NB4 (cell line): ENCODE results near the gene ZNF506.
"Not testable (repeated sequence)": the region's sequence is repeated elsewhere in the genome, so short reads cannot be mapped to it uniquely, and the experiment has no call there.

Experiments
- DNase-seq: peaks from one replicate; pipeline ENCODE4 v3.0.0; 2010; ENCODE audit warnings: low read depth
- H3K4me3 ChIP-seq: one replicate; pipeline ENCODE4 v1.5.1; 2011; ENCODE audit warnings: mild to moderate bottlenecking, low read depth, low read length, moderate library complexity
- CTCF ChIP-seq: IDR thresholded peaks from one replicate; pipeline ENCODE4 v1.5.1; 2012; ENCODE audit warnings: low read depth, low read length
- MYC ChIP-seq: IDR thresholded peaks from 2 replicates; pipeline ENCODE4 v1.6.1; 2011; ENCODE audit warnings: low read depth, low read length
- POLR2A ChIP-seq: IDR thresholded peaks from 2 replicates; pipeline ENCODE4 v1.6.1; 2011; ENCODE audit warnings: mild to moderate bottlenecking; ENCODE audit not compliant: insufficient read length; ENCODE audit errors: extremely low read depth
- TF ChIP-seq, protein P1 (sequence below): IDR thresholded peaks from 2 replicates; pipeline ENCODE4 v1.6.1; 2011; ENCODE audit warnings: low read depth, low read length

The ZNF506 gene

DNA sequence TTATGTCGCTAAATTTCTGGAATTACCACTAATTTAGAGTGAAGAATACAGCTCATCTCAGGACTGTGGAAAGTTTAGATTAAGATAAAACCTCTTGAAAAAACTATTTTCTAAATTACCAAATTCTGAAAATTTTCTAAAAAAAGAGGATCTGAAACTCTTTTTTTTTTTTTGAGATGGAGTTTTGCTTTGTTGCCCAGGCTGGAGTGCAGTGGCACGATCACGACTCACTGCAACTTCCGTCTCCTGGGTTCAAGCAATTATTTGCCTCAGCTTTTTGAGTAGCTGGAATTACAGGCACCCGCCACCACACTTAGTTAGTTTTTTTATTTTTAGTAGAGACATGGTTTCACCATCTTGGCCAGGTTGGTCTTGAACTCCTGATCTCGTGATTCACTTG, 27.5 kb upstream of the ZNF506 start:
- no peak overlapping the region for H3K4me3 ChIP-seq

DNA sequence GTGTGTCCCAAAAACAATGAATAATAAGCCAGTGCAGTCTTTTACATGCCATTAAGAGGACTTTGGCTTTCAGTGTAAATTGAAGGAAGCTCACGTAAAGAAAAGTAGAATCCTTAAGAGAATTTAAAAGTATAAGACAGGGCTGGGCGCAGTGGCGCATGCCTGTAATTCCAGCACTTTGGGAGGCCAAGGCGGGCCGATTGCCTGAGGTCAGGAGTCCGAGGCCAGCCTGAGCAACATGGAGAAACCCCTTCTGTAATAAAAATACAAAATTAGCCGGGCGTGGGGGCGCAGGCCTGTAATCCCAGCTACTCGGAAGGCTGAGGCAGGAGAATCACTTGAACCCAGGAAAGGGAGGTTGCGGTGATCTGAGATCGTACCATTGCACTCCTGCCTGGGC, 26.2 kb upstream of the ZNF506 start:
- DNase-seq, result no peak

More for the DNA sequence above, 27.5 kb upstream of the ZNF506 start:
- TF ChIP-seq, protein P1, sequence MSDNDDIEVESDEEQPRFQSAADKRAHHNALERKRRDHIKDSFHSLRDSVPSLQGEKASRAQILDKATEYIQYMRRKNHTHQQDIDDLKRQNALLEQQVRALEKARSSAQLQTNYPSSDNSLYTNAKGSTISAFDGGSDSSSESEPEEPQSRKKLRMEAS, result no peak
- TF ChIP-seq POLR2A (no peak), MYC (no peak), CTCF (no peak)
- DNase-seq, result no peak

GRCh38 chr19:19835560-19836038, 14.0 kb upstream of the ZNF506 start:
- no peak overlapping the region for H3K4me3 ChIP-seq
- TF ChIP-seq POLR2A (no peak), MYC (no peak), CTCF (no peak)
- TF ChIP-seq, protein P1, result no peak
- no peak for DNase-seq

More for the DNA sequence above, 26.2 kb upstream of the ZNF506 start:
- TF ChIP-seq, protein P1, result no peak
- TF ChIP-seq MYC (no peak), CTCF (no peak), POLR2A (no peak)
- no peak overlapping the region for H3K4me3 ChIP-seq

- TF ChIP-seq MYC, result no peak
- TF ChIP-seq, protein P1, result no peak
- TF ChIP-seq POLR2A, result no peak
- TF ChIP-seq CTCF, result no peak
- no peak overlapping the region for H3K4me3 ChIP-seq
- DNase-seq, result no peak
Observed at GRCh38 chr19:19826875-19827274, 5.3 kb upstream of the ZNF506 start.

GRCh38 chr19:19823916-19824315, 2.4 kb upstream of the ZNF506 start:
- no peak overlapping the region for H3K4me3 ChIP-seq
- DNase-seq, result no peak
- no peak for TF ChIP-seq POLR2A
- TF ChIP-seq, protein P1, result no peak
- no peak for TF ChIP-seq MYC
- TF ChIP-seq CTCF, result no peak

DNA sequence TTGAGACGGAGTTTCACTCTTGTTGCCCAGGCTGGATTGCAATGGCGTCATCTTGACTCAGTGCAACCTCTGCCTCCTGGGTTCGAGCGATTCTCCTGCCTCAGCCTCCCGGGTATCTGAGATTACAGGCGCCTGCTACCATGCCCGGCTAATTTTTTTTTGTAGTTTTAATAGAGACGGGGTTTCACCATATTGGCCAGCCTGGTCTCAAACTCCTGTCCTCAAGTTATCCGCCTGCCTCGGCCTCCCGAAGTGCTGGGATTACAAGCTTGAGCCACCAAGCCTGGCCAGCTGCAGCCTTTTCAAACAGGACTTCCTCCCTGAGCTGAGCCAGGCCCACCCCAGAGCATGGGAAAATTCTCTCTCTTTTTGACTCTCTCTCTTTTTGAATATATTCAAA, 426 bp upstream of the ZNF506 start:
- not testable (repeated sequence) for DNase-seq
- peak overlapping the region; percentile 69 for H3K4me3 ChIP-seq
